Activated CD8-positive, alpha-beta memory T cell treated with anti-CD3 and anti-CD28 coated beads, Interleukin-2, amount 50 U/mL, for 1 hour (primary cell): Measurements from ENCODE around the gene UGT1A7.
"Not testable (repeated sequence)": the region's sequence is repeated elsewhere in the genome, so short reads cannot be mapped to it uniquely, and the experiment has no call there.

Experiments used
- DNase-seq: peaks from one replicate; pipeline ENCODE4 v3.0.0-alpha.2; 2020; ENCODE audit errors: extremely low read depth

Gene UGT1A7

DNA sequence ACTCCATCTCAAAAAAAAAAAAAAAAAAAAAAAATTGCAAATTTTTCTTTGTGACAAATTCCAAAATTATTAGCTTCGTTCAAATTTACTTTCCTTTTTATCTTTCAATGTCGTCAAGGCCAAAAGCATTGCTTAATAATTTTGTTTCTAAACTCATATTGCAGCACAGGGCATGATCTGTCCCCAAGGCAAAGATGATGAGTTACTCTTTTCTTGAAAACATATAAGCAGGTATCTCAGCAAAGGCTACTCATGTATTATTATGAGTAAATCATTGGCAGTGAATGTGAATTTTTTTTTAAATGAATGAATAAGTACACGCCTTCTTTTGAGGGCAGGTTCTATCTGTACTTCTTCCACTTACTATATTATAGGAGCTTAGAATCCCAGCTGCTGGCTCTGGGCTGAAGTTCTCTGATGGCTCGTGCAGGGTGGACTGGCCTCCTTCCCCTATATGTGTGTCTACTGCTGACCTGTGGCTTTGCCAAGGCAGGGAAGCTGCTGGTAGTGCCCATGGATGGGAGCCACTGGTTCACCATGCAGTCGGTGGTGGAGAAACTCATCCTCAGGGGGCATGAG is at the start of gene UGT1A7:
Gene UGT1A7 (plus strand): TSS at position 381 of the 579 bp plus-strand sequence. CDS start 37 bp downstream, at position 418.
- no peak for DNase-seq

DNA sequence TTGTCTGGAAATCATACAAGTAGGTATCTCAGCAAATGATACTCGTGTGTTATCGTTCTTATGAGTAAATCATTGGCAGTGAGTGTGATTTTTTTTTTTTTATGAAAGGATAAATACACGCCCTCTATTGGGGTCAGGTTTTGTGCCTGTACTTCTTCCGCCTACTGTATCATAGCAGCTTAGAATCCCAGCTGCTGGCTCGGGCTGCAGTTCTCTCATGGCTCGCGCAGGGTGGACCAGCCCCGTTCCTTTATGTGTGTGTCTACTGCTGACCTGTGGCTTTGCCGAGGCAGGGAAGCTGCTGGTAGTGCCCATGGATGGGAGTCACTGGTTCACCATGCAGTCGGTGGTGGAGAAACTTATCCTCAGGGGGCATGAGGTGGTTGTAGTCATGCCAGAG is 45.4 kb upstream of the UGT1A7 start, which contains the start of gene UGT1A10:
Gene UGT1A10 (plus strand): TSS at position 143 of the 400 bp plus-strand sequence. CDS start 75 bp downstream, at position 218.
- DNase-seq: not testable (repeated sequence)

DNA sequence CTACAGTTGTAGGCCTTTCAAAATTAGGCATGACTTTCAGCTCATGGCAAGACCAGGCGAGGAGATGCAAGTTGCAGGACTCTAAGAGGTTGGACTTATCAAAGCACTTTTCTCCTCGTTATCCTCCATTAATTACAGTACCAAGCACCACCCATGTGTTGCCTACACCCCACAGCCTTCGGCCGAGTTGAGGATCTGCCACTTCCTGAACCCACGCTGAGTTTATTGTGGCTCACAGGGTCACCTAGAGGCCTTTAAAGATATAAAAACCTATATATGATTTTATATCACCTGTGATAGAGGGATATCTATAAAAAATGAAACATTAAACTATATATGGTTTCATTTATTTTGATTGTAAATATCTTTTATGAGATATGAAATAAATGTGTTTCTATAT is 42.9 kb upstream of the UGT1A7 start:
- DNase-seq: no peak

DNA sequence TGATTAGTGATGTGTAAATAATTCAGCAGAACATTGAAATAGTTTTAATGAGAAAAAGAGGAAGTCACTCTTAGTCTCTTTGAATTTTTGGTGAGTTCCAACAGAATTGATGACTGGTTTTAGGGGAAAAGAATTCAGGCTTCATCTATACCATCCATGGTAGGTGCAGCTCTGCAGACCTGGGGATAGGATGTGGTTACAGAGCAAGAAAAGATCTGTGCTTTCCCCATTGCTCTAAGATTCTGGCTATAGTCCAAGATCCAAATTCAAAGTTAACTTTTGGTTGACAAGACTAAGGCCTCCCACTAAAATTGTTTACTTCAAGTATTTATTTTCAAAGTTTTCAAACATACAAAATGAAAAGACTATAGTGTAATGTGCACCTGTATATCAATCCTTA is 41.8 kb upstream of the UGT1A7 start:
- no peak for DNase-seq

DNA sequence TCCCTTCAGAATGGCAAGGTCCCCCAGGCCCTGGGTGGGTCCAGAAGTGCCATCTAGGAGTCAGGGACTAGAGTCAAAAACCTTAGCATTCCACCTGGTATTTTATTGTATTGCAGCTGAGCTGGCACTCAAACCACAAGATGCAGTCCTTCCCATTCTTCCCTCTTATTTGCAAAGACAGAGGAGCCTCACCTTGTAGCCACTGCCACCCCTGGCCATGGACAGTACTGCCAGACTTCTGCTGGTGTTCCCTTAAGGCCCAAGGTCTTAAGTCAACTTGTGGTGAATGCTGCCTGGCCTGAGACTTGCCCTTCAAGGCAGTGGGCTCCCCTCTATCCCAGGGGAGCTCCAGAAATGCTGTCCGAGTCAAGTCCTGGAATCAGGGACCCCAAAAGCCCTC is 38.6 kb upstream of the UGT1A7 start:
- no peak for DNase-seq

GRCh38 chr2:233646033-233646432 is 35.7 kb upstream of the UGT1A7 start:
- DNase-seq: not testable (repeated sequence)

- DNase-seq: no peak
Measured at GRCh38 chr2:233650981-233651380, 30.7 kb upstream of the UGT1A7 start.

- no peak for DNase-seq
Measured at GRCh38 chr2:233651430-233651829, 30.3 kb upstream of the UGT1A7 start.

DNA sequence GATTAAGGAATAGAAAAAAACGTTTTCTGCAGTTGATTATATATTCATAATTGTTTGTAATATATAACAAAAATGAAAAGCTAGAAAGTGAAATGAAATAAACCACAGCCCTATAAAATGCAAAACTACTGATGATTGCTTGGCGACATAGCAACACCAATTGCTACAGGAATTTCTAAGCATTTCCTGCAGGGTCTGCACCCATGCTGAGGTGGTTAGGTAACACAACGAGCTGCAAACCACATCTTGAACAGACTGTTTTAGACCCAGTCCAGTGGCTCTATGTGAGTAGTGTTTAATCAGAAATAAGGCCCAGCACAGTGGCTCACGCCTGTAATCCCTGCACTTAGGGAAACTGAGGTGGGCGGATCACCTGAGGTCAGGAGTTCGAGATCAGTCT is 27.2 kb upstream of the UGT1A7 start:
- no peak for DNase-seq

- DNase-seq: no peak
Measured at GRCh38 chr2:233655043-233655442, 26.7 kb upstream of the UGT1A7 start.

- not testable (repeated sequence) for DNase-seq
Measured at GRCh38 chr2:233655943-233656342, 25.8 kb upstream of the UGT1A7 start.

- no peak for DNase-seq
Measured at GRCh38 chr2:233656443-233656842, 25.3 kb upstream of the UGT1A7 start.

- DNase-seq: no peak
Measured at GRCh38 chr2:233658610-233659009, 23.1 kb upstream of the UGT1A7 start.

- no peak for DNase-seq
Measured at GRCh38 chr2:233663911-233664310, 17.8 kb upstream of the UGT1A7 start.

DNA sequence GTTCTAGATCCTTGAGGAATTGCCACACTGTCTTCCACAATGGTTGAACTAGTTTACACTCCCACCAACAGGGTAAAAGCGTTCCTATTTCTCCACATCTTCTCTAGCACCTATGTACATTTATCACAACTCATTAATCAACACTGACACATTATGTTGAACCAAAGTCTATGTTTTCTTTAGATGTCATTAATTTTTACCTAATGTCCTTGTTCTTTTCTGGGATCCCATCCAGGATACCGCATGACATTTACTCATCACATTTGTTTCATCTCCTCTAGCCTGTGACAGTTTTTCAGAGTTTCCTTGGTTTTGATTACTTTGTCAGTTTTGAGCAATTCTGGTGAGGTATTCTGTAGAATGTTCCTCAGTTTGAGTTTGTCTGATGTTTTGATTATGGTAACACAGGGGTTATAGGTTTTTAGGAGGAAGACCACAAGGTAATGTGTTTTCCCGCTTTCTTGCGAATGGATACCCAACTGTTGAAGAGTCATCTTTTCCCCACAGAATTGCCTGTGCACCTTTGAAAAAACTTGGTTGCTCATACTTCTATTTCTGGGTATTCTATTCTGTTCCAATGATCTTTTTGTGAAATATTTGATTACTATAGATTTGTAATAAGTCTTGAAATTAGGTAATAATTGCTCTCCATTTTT is 13.0 kb upstream of the UGT1A7 start:
- DNase-seq: no peak

GRCh38 chr2:233671290-233672161 is 10.2 kb upstream of the UGT1A7 start, which contains the start of gene UGT1A9:
Gene UGT1A9 (plus strand): TSS chr2:233671898. CDS start chr2:233671935, 37 bp downstream.
- DNase-seq: no peak

- no peak for DNase-seq
Measured at GRCh38 chr2:233672886-233673285, 8.8 kb upstream of the UGT1A7 start.

DNA sequence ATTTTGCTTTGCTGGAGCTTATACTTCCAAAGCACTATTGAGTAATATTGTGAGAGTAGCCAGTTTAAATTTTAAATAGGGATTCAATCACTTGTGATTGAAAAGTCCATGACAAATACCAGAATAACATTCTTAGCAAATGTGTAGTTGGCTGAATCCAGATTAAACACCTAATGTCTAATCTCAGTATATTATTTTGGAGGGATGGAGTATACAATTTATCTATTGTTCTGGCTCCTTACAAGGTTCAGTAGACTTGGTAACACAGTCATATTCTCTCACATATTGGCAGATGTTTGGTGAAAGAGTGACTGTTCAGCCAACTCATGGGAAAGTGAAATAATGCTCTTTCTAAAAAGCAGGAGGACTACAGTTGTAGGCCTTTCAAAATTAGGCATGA is 7.8 kb upstream of the UGT1A7 start:
- no peak for DNase-seq

- no peak for DNase-seq
Measured at GRCh38 chr2:233674314-233674713, 7.4 kb upstream of the UGT1A7 start.

DNA sequence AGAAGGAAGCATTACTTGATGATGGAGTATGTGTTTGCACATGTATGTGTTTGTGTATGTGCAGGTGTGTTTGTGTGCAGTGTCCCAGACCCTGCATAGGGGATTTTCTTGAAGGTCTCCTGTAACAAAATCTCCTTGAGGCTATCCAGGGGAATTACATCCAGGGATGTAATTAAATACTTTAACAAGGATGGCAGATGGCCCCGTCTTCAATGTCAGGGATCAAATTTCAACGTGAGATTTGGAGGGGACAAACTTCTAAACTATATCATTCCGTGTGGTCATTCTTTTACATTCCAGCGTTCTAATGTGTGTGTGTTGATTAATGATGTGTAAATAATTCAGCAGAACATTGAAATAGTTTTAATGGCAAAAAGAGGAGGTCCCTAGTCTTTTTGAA is 6.7 kb upstream of the UGT1A7 start:
- DNase-seq: no peak

GRCh38 chr2:233676046-233676445 is 5.7 kb upstream of the UGT1A7 start:
- no peak for DNase-seq

DNA sequence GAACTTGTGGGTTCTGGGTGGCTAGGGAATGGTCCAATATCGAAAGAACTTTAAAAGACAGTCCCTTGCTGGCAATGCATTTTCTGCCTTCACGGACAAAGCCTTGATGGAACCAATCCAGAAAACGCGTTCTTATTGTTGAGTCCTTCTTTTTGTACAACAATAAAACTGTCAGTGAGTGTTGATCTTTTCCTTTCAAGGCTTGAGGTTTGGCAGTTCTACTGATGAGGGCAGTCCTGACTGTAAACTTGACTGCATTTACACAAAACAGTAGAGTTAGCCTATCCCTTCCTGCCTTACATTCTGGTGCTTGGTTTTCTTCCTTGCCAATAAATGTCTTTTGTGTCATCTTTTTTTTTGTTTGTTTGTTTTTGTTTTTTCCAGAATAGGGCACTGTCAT is 2.5 kb upstream of the UGT1A7 start:
- DNase-seq: no peak
